HG02588 (cell line): ENCODE measurements around the gene GDPGP1.
A peak's percentile ranks its signal among the peaks of the same experiment; 100 is the strongest.
"Not testable (repeated sequence)": the region's sequence is repeated elsewhere in the genome, so short reads cannot be mapped to it uniquely, and the experiment has no call there.

Experiments used
- ATAC-seq: cut with Tn5 transposase; IDR thresholded peaks from one replicate; pipeline ENCODE4 v1.9.1; 2021; ENCODE audit warnings: mild to moderate bottlenecking, moderate library complexity; ENCODE audit not compliant: unreplicated experiment

GDPGP1 gene

GRCh38 chr15:90259524-90259923 is 25.5 kb downstream of the GDPGP1 start:
- peak; percentile 55 for ATAC-seq

GRCh38 chr15:90260731-90261130 is 26.7 kb downstream of the GDPGP1 start:
- ATAC-seq: not testable (repeated sequence)

GRCh38 chr15:90261811-90262210 is 27.8 kb downstream of the GDPGP1 start:
- no peak for ATAC-seq

- ATAC-seq: no peak
Observed at GRCh38 chr15:90262426-90262825, 28.4 kb downstream of the GDPGP1 start.

GRCh38 chr15:90264671-90265070 is 30.7 kb downstream of the GDPGP1 start:
- no peak for ATAC-seq

GRCh38 chr15:90265271-90266060 is 31.5 kb downstream of the GDPGP1 start, which contains the start of gene NGRN:
NGRN (plus strand) TSS chr15:90265672; CDS start chr15:90265713, 41 bp downstream.
- ATAC-seq: peak; percentile 88

GRCh38 chr15:90266061-90266431 is 32.0 kb downstream of the GDPGP1 start:
- ATAC-seq: peak; percentile 9

GRCh38 chr15:90266485-90266884 is 32.5 kb downstream of the GDPGP1 start:
- no peak for ATAC-seq

GRCh38 chr15:90268415-90268814 is 34.4 kb downstream of the GDPGP1 start:
- ATAC-seq: no peak

GRCh38 chr15:90270502-90271150 is 36.6 kb downstream of the GDPGP1 start:
- ATAC-seq: no peak

- no peak for ATAC-seq
Observed at GRCh38 chr15:90271459-90272166, 37.6 kb downstream of the GDPGP1 start.

- not testable (repeated sequence) for ATAC-seq
Observed at GRCh38 chr15:90278467-90278866, 44.5 kb downstream of the GDPGP1 start.

- not testable (repeated sequence) for ATAC-seq
Observed at GRCh38 chr15:90280743-90281142, 46.7 kb downstream of the GDPGP1 start.

- not testable (repeated sequence) for ATAC-seq
Observed at GRCh38 chr15:90281637-90282036, 47.6 kb downstream of the GDPGP1 start.

GRCh38 chr15:90286678-90287077 is 52.7 kb downstream of the GDPGP1 start:
- ATAC-seq: no peak

- no peak for ATAC-seq
Observed at GRCh38 chr15:90287101-90287500, 53.1 kb downstream of the GDPGP1 start.

GRCh38 chr15:90287946-90288345 is 53.9 kb downstream of the GDPGP1 start:
- no peak for ATAC-seq

- ATAC-seq: no peak
Observed at GRCh38 chr15:90291679-90292356, 57.8 kb downstream of the GDPGP1 start.

- not testable (repeated sequence) for ATAC-seq
Observed at GRCh38 chr15:90293040-90293810, 59.2 kb downstream of the GDPGP1 start.

- ATAC-seq: no peak
Observed at GRCh38 chr15:90294159-90294558, 60.1 kb downstream of the GDPGP1 start.
